ENCODE data around the gene AKAP5. TPM values are rescaled to one million over a fixed set of nuclear protein-coding genes. Genes with fewer than 3 reads are reported as not detected.

The AKAP5 gene
- total and polyA plus RNA-seq, 2 experiments from 2014 or later = 0.60 to 9.4 TPM

DNA sequence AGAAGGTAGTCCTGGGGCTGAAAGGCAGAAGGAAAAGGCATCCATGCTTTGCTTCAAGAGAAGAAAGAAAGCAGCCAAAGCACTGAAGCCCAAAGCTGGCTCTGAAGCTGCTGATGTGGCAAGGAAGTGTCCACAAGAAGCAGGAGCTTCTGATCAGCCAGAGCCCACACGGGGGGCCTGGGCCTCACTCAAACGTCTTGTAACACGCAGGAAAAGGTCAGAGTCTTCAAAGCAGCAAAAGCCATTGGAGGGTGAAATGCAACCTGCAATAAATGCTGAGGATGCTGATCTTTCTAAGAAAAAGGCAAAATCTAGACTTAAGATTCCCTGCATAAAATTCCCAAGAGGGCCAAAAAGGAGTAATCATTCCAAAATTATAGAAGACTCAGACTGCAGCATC is 3.2 kb downstream of the AKAP5 start:
- TF ChIP-seq EZH2phosphoT487 (IDR thresholded peaks at IDR 0.05; ENCODE audit: low read depth, severe bottlenecking, unreplicated experiment) = no peak
- no peak for TF ChIP-seq EZH2 (IDR thresholded peaks at IDR 0.05; ENCODE audit: borderline replicate concordance)
- TF ChIP-seq, protein P1, sequence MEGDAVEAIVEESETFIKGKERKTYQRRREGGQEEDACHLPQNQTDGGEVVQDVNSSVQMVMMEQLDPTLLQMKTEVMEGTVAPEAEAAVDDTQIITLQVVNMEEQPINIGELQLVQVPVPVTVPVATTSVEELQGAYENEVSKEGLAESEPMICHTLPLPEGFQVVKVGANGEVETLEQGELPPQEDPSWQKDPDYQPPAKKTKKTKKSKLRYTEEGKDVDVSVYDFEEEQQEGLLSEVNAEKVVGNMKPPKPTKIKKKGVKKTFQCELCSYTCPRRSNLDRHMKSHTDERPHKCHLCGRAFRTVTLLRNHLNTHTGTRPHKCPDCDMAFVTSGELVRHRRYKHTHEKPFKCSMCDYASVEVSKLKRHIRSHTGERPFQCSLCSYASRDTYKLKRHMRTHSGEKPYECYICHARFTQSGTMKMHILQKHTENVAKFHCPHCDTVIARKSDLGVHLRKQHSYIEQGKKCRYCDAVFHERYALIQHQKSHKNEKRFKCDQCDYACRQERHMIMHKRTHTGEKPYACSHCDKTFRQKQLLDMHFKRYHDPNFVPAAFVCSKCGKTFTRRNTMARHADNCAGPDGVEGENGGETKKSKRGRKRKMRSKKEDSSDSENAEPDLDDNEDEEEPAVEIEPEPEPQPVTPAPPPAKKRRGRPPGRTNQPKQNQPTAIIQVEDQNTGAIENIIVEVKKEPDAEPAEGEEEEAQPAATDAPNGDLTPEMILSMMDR (IDR thresholded peaks at IDR 0.05; ENCODE audit: poor library complexity) = no peak
- WGBS (ENCODE audit: low lambda C conversion rate, missing lambda C conversion rate) = 45% methylated on average over 3 of the region's 3 CpGs
- H3K9me3 ChIP-seq (ENCODE audit: low read depth) = no peaks in the 10 kb centered on the region
- peaks cover 8% of the 10 kb centered on the region for H3K4me1 ChIP-seq (ENCODE audit: insufficient read depth)
- no peak overlapping the region for H3K4me2 ChIP-seq
- no peaks in the 10 kb centered on the region for H3K9me2 ChIP-seq (replicated peaks; ENCODE audit: insufficient read depth)
- DNase-seq (ENCODE audit: low spot score) = no peak
- H3K27ac ChIP-seq = peak overlapping the region; percentile 2
- no peak overlapping the region for H2AFZ ChIP-seq
- H3K36me3 ChIP-seq (replicated peaks; ENCODE audit: insufficient read depth, low read depth) = no peaks in the 10 kb centered on the region
- peaks cover 2% of the 10 kb centered on the region for H3K79me2 ChIP-seq
- no peak overlapping the region for H3K4me3 ChIP-seq
- H4K20me1 ChIP-seq (ENCODE audit: insufficient read depth, poor library complexity, severe bottlenecking) = no peaks in the 10 kb centered on the region
- no peaks in the 10 kb centered on the region for H3K27me3 ChIP-seq

DNA sequence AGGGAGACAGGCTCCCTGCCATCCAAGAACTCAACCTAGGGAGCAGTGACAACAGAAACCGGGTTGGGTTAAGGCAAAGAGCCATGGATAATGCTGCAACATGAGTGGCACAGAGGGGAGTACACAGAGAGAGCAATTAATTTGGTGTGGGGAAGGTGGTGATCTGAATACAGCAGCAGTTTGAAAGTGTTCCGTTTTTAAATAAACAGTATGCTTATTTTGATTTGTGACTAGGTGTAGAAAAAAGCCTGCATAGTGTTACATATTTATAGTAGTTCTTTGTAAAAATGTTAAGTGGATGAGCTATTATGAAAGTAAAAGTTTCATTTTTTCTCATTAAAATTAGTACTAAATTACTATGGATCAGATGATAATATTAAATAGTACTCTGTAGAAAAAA is 8.7 kb downstream of the AKAP5 start:
- Histone ChIP-seq H3K4me1 (ENCODE audit: insufficient read depth) (no peaks in the 10 kb centered on the region), H3K27me3 (no peaks in the 10 kb centered on the region), H2AFZ (no peak overlapping the region), H3K27ac (no peak overlapping the region), H3K9me3 (ENCODE audit: low read depth) (no peaks in the 10 kb centered on the region), H3K36me3 (replicated peaks; ENCODE audit: insufficient read depth, low read depth) (no peaks in the 10 kb centered on the region), H3K79me2 (peaks cover 2% of the 10 kb centered on the region), H3K4me2 (no peak overlapping the region), H3K9me2 (replicated peaks; ENCODE audit: insufficient read depth) (no peaks in the 10 kb centered on the region), H3K4me3 (no peak overlapping the region), H4K20me1 (ENCODE audit: insufficient read depth, poor library complexity, severe bottlenecking) (no peaks in the 10 kb centered on the region)
- DNase-seq (ENCODE audit: low spot score) = no peak
- WGBS (ENCODE audit: low lambda C conversion rate, missing lambda C conversion rate) = 83% methylated on average over 2 of the region's 2 CpGs
- TF ChIP-seq EZH2 (IDR thresholded peaks at IDR 0.05; ENCODE audit: borderline replicate concordance) = no peak
- no peak for TF ChIP-seq EZH2phosphoT487 (IDR thresholded peaks at IDR 0.05; ENCODE audit: low read depth, severe bottlenecking, unreplicated experiment)
- TF ChIP-seq, protein P1 (IDR thresholded peaks at IDR 0.05; ENCODE audit: poor library complexity) = no peak

DNA sequence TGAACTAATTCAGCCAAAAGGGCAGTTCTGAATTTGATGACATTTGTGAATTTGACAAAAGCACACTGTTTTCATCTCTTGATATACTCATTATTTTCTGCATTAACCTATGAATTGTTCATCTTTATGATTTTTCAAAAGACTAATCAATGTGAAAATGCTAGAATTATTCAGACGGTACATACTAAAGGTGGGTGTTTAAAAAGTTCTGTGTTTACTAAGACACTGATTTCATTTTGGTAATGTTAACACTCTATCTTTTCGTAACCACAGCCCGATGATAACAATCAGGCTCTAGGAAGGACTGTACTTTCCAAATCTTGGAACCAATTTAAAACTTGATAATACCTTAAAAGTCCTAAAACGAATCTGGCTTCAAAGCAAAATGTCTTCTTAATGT is 9.4 kb downstream of the AKAP5 start:
- Histone ChIP-seq H3K4me1 (ENCODE audit: insufficient read depth) (no peaks in the 10 kb centered on the region), H3K27ac (no peak overlapping the region), H3K4me3 (no peak overlapping the region), H3K27me3 (no peaks in the 10 kb centered on the region), H4K20me1 (ENCODE audit: insufficient read depth, poor library complexity, severe bottlenecking) (no peaks in the 10 kb centered on the region), H3K4me2 (no peak overlapping the region), H3K36me3 (replicated peaks; ENCODE audit: insufficient read depth, low read depth) (no peaks in the 10 kb centered on the region), H3K79me2 (no peaks in the 10 kb centered on the region), H3K9me2 (replicated peaks; ENCODE audit: insufficient read depth) (no peaks in the 10 kb centered on the region), H2AFZ (no peak overlapping the region), H3K9me3 (ENCODE audit: low read depth) (no peaks in the 10 kb centered on the region)
- 88% methylated on average over 4 of the region's 4 CpGs for WGBS (ENCODE audit: low lambda C conversion rate, missing lambda C conversion rate)
- TF ChIP-seq EZH2 (IDR thresholded peaks at IDR 0.05; ENCODE audit: borderline replicate concordance) (no peak), EZH2phosphoT487 (IDR thresholded peaks at IDR 0.05; ENCODE audit: low read depth, severe bottlenecking, unreplicated experiment) (no peak)
- TF ChIP-seq, protein P1 (IDR thresholded peaks at IDR 0.05; ENCODE audit: poor library complexity) = no peak
- DNase-seq (ENCODE audit: low spot score) = no peak

Measured in hepatocyte (in vitro differentiated cells).